HG02943 (cell line): Measurements from ENCODE around the gene RBMS1.

ENCODE experiments used
- ATAC-seq: cut with Tn5 transposase; IDR thresholded peaks from one replicate; pipeline ENCODE4 v1.9.1; 2021; ENCODE audit warnings: mild to moderate bottlenecking, low read depth, moderate library complexity; ENCODE audit not compliant: unreplicated experiment

Gene RBMS1

DNA sequence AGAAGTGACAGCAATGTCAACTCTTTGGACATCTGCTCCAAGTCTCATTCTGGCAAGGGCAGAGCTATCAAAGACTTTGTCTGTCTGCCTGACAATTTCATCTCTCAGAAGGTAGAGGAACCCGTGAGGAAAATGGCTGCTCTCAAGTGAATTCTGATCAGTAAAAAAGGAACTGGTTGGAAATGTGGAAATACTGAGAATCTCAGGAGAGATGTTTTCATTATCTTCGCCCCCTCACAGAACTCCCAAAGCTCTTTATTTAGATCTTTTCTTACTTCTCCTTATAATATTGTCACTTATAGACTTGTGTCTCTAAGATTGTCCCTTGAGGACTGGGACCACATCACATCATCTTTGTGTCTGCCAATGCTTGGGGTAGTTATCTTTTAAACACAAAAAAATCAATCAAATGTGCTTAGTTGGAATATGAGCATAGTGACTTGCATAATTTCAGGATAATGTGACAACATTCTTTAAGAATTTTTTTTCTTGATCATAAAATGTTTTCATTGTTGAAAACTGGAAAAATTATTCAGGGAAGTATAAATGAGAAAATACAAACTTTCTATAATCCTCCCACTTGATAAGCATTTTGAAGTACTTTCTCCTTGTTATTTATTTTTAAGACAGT lies 225.3 kb downstream of the RBMS1 start:
- ATAC-seq: no peak

DNA sequence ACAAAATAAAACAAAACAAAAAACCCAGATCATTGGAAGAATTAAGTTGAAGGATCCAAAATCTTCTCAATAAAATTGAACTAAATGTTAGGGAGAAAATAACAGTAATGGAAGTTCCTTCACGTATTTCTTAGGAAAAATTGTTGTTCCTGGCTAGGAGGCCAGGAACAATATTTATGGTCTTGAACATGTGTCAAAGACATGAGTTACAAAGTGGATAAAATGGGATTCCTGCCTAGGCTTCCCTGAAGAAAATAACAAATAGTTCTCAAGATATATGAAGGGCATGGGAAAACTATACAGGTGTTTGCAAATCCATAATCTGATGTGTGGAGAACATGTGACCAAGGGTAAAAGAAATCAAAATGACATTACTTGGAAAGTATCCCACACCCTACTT lies 225.9 kb downstream of the RBMS1 start:
- no peak for ATAC-seq

DNA sequence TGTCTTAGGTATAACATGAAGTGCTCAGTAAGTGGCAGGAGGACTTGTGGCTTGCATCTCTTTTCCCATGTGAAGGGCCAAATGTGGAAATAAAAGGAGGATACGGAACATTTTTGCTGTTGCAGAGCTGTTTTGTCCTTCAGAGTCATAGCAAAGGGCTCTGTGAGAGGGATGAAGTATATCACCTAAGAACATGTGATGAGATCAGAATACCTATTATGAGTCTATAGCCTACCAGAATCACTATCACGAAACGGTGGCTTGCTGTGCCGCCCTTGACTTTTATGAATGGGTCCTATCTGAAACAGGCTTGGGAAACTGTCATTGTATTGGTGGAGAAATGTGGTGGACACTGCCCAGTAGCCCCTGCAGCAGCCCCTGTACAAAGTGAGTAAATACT lies 226.6 kb downstream of the RBMS1 start:
- ATAC-seq: no peak

GRCh38 chr2:160266037-160266551 lies 227.5 kb downstream of the RBMS1 start:
- no peak for ATAC-seq

- no peak for ATAC-seq
Measured at GRCh38 chr2:160264308-160264707, 229.3 kb downstream of the RBMS1 start.

- no peak for ATAC-seq
Measured at GRCh38 chr2:160261732-160262131, 231.9 kb downstream of the RBMS1 start.

DNA sequence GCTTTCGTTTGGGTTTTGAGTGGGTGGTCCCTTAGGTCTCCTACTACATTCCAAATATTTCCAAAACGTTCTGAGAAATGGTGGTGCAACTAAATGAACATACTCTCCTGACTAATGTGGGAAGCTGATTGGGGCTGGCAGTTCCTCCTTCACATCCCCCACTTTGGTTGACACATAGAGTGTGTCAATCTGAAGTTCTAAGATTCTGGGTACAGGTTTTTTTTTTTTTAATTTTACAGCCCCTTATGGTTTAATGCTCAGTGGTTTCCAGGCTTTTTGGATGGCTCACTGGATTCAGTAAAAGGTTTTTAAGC lies 235.2 kb downstream of the RBMS1 start:
- no peak for ATAC-seq

- ATAC-seq: no peak
Measured at GRCh38 chr2:160257743-160258491, 235.7 kb downstream of the RBMS1 start.

DNA sequence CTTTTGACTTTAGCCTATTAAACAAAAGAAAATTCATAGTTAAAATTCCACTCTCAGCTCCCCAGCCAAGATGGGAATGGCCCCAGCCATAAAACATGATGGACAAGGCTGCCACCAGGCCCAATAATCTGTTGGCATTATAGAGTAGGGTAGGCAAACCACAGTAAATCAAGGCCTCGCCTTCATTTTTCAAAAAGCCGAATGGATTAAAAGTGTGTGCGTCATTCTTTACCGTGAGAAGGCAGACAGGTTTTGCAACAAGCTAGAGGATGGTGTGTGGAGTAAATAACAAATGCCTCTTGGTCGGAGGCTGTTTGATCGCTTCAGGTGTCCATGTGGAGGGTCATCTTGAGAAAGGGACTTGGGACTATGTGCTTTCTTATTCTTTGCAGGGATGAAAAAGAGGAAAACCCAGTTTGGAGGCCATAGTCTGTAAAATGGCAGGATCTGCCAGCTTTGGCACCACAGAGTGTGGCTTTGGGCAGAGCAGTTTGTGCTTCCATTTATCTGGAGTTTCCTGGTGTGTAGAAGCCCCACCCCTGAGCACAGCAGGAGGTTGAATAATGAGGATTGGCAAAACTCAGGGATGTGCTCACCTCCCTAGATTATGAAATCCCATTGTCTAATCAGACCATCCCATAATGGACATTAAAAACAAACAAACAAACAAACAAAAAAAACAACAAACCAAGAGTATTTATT lies 236.4 kb downstream of the RBMS1 start:
- no peak for ATAC-seq

GRCh38 chr2:160256507-160256906 lies 237.1 kb downstream of the RBMS1 start:
- ATAC-seq: no peak

DNA sequence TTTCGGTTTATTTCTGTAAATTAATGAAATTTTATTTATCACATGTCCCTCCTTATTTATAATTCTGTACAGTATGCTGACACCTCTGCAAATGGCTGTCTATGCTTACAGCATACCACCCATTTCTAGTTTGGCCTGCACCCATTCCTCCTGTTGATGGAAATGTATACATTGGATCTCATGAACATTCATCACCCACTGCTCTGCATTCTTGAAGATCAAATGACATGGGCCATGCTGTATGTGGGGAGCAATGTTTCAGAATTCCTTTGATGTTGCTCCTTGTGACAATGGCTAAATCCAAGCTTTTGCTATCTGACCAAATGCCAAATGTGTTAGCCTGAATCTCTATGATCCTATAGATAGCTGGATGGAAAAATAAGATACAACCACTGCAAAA lies 238.2 kb downstream of the RBMS1 start:
- no peak for ATAC-seq

DNA sequence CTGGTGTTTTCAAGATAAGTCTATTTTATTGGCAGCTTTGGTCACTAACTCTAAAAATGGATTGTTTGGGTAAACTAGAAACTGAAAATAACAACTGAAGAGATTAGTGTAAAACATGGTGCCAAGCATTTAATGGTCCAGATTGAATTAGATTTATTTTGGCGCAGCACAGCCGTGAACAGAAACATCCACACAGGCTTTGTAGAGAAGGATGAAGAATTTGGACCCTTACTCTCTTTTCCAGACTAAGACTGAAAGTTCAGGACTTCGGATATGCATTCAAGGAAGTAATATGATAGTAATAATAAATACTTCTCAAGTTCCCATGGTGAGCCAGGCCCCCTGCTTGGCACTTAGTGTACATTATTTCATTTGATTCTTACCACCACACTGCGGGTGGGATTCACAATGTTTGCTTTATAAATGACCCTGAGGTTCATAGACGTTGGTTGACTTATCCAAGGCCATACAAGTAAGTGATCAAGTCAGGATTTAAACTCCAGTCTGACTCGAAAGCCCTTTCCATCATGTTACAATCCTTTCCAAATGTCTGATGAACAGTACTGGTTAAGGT lies 239.3 kb downstream of the RBMS1 start:
- no peak for ATAC-seq

DNA sequence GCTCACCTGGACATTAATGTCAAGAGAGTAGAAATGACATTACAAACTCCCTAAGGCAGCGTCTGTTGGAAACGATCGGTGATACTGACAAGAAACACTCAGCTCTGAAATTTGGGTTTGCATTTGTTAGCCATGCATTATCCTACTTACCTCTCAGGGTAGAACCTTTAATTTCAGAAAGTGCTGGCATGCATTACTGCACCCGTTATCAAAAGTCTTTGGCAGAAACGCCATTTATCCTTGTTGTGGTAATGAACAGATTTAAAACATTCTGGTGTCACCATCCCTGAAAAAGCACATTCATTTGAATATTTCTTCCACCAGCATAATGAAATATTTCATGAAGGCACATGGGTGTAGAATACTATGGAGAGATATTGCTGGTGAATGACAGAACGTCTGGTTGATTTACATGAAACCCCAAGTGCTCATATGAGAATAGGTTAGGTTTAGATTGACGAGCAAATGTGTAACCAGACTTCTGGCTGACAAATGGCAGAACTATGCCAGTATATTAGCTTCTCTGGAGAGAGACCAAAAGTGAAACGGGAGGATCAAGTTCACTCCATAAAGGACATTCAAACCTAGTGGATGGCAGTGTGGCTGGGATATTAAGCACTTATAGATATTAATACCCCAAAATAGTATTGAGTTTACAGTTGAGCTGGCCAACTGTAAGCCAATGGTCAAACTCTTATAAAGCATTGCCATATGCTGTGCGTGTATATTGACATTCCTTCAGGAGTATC lies 240.0 kb downstream of the RBMS1 start:
- ATAC-seq: no peak

DNA sequence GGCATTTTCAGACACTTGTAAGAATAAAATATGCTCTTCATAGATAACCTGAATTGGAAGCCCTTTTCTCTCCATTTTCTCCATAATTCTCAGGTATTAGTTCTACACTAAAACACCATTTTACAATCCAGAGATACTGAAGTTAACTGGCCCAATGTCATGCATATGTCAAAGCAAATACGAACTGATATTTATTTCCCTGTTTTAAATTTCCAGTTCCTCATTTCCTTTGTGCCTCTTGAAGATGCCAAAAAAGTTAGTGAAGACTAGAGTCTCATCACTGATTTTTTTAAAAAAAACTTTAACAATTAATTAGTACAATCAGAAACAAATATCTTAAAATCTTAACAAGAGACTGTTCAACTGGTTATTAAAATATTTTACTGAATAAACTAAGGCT lies 240.7 kb downstream of the RBMS1 start:
- ATAC-seq: no peak

- no peak for ATAC-seq
Measured at GRCh38 chr2:160252278-160252887, 241.2 kb downstream of the RBMS1 start.

DNA sequence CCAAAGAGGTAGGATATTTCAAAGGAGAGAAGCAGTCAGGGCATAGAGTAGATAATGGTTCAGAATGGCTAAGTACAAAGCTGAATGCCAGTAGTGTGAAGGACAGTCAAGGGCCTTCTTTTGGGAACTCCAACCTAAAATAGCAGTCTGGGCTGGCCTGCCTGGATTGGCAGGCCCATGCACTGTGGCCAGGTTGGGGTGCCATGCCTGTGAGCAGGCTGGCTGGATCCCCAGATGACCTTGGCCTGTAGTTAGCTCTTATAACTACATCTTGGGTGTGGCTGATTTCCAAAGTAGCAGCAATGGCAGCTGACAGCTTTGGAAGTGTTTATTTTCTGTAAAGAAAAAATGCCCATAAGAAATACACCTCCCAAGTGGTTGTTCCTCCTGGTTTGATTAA lies 242.0 kb downstream of the RBMS1 start:
- ATAC-seq: no peak

DNA sequence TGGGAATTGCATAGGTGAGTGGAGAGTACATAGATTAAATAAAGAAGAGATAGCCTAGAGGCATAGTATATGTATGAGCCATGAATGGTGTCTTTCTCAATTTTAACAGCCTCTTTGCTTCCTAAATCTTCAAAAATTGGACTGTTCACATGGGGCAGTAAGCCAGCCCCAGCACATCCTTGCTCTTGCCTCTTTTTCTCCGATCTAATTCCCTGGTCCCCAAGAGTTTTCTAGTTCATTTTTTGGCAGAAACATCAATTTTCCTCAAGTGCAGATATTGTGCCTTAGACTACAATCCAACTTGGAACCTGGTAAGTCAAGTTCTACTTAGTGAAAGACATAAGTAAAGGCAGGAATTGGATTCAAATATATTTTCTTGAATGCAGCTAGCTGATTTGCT lies 243.7 kb downstream of the RBMS1 start:
- no peak for ATAC-seq

DNA sequence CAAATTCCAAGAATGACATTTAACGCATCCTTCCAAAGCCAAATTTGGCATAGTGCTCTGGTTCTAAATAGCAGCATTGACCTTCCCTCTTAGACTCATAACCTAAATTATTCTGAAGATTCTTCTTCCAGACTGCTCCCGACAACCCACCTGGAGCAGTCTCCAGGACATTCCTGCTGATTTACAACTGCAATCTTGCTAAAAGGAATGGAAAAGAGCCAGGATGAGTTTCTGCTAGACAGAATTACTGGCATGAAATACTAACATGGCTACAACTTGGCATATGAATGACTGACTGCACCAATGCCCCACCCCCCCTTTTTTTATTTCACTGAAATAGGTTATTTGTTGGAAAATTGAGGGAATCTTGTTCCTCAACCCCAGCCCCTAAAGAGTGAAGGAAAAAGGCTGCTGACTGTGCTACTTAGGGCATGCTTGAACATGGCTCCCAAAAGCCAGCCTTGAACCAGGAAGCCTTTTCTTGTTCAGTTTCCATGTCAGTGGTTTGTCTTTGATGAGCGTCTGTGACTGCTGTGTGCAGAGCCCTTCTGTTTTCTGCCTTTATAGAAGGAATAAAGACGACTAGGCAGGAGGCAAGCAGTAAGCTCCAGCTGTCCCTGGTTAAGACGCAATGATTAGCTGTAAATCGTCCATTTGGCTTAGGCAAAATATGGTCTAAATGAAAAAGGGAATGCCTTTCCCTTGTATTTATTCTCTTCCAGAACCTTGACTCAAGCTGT lies 246.1 kb downstream of the RBMS1 start:
- no peak for ATAC-seq

- ATAC-seq: no peak
Measured at GRCh38 chr2:160246356-160246755, 247.3 kb downstream of the RBMS1 start.
